Measurements from ENCODE around the gene YEATS4.

DNA sequence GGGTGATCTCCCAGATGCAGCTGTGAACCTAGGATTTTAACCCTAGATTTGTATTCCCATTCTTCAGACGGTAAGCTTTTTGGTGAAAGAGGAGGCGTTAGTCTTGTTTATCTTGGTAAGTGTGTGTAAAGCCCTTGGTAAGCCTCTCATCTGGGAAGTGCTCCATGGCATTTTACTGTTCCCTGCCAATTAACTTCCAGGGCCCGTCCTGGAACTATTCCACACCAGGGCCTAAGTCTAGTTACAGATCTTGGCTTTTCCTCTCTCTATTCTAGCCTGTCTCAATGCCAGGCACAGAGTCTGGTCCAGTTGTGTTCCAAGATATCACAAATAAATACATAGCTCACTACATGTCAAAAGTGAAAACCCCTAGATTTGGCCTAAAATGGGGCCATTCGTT is 42.4 kb downstream of the YEATS4 start:
- TF ChIP-seq EZH2phosphoT487 (IDR thresholded peaks at IDR 0.05; ENCODE audit: insufficient read depth, low read depth) (no peak), EZH2 (IDR thresholded peaks at IDR 0.05; ENCODE audit: insufficient read depth, poor library complexity, severe bottlenecking) (no peak)
